ENCODE measurements around the gene ZNF490.

Gene ZNF490

GRCh38 chr19:12545267-12545666 lies 65.3 kb downstream of the ZNF490 start:
- POLR2A ChIA-PET = no interaction called here
- CTCF ChIA-PET = no interaction called here
- TF ChIP-seq L3MBTL2 (conservative IDR thresholded peaks at IDR 0.05) = no peak
- TF ChIP-seq ARNT (IDR thresholded peaks at IDR 0.05) = no peak
- no peak for TF ChIP-seq TARDBP (IDR thresholded peaks at IDR 0.05)
- TF ChIP-seq SP1 (IDR thresholded peaks at IDR 0.05) = no peak
- TF ChIP-seq FOXK2 (IDR thresholded peaks at IDR 0.05) = no peak
- no peak for TF ChIP-seq LEF1 (IDR thresholded peaks at IDR 0.05; ENCODE audit: borderline replicate concordance)
- DNase-seq (ENCODE audit: extremely low spot score) = no peak

- TF ChIP-seq BHLHE40 (IDR thresholded peaks at IDR 0.05; ENCODE audit: borderline replicate concordance) (no peak), LEF1 (IDR thresholded peaks at IDR 0.05; ENCODE audit: borderline replicate concordance) (no peak), FOXA1 (IDR thresholded peaks at IDR 0.05) (no peak), FOXK2 (IDR thresholded peaks at IDR 0.05) (no peak), ARNT (IDR thresholded peaks at IDR 0.05) (no peak), FOXM1 (IDR thresholded peaks at IDR 0.05; ENCODE audit: borderline replicate concordance) (no peak), CTBP1 (IDR thresholded peaks at IDR 0.05; ENCODE audit: borderline replicate concordance) (no peak), ZNF384 (IDR thresholded peaks at IDR 0.05) (no peak), SP1 (IDR thresholded peaks at IDR 0.05) (no peak), ELF4 (IDR thresholded peaks at IDR 0.05) (no peak)
- ChIA-PET POLR2A (no interaction called here), CTCF (no interaction called here)
- no peak for DNase-seq (ENCODE audit: extremely low spot score)
These were observed 66.2 kb downstream of the ZNF490 start for GRCh38 chr19:12544401-12544876.

- POLR2A ChIA-PET = no interaction called here
- TF ChIP-seq FOXA1 (IDR thresholded peaks at IDR 0.05) (no peak), PKNOX1 (IDR thresholded peaks at IDR 0.05) (no peak), SUZ12 (IDR thresholded peaks at IDR 0.05) (no peak), ZNF384 (IDR thresholded peaks at IDR 0.05) (no peak), CTBP1 (IDR thresholded peaks at IDR 0.05; ENCODE audit: borderline replicate concordance) (no peak), L3MBTL2 (conservative IDR thresholded peaks at IDR 0.05) (no peak), HDGF (IDR thresholded peaks at IDR 0.05; ENCODE audit: borderline replicate concordance) (no peak), ELF4 (IDR thresholded peaks at IDR 0.05) (no peak), LEF1 (IDR thresholded peaks at IDR 0.05; ENCODE audit: borderline replicate concordance) (no peak), FOXM1 (IDR thresholded peaks at IDR 0.05; ENCODE audit: borderline replicate concordance) (no peak), FOXK2 (IDR thresholded peaks at IDR 0.05) (no peak), BHLHE40 (IDR thresholded peaks at IDR 0.05; ENCODE audit: borderline replicate concordance) (no peak), SP1 (IDR thresholded peaks at IDR 0.05) (no peak), NFRKB (IDR thresholded peaks at IDR 0.05) (no peak), ARNT (IDR thresholded peaks at IDR 0.05) (no peak)
- no peak for DNase-seq (ENCODE audit: extremely low spot score)
- CTCF ChIA-PET = no interaction called here
These were observed 66.8 kb downstream of the ZNF490 start for GRCh38 chr19:12543855-12544254.
